DMS153 treated with DMSO at 0.1 percent for 48 hours (cell line): ENCODE measurements around the gene RFT1.

Experiments
- DNase-seq: peaks from one replicate; lab custom pipeline; 2025; ENCODE audit not compliant: unreplicated experiment; lab: John Stamatoyannopoulos, UW

The RFT1 gene

GRCh38 chr3:53150247-53151085, 20.2 kb upstream of the RFT1 start:
- no peak for DNase-seq

GRCh38 chr3:53149699-53150098, 19.5 kb upstream of the RFT1 start:
- no peak for DNase-seq

GRCh38 chr3:53149006-53149690, 18.9 kb upstream of the RFT1 start:
- no peak for DNase-seq

- DNase-seq, result no peak
Measured at GRCh38 chr3:53147903-53148400, 17.7 kb upstream of the RFT1 start.

- no peak for DNase-seq
Measured at GRCh38 chr3:53147151-53147902, 17.1 kb upstream of the RFT1 start.

- DNase-seq, result no peak
Measured at GRCh38 chr3:53146319-53146891, 16.2 kb upstream of the RFT1 start.

GRCh38 chr3:53145713-53146080, 15.5 kb upstream of the RFT1 start:
- DNase-seq, result no peak

GRCh38 chr3:53144862-53145712, 14.9 kb upstream of the RFT1 start:
- DNase-seq, result peak; percentile 7

- no peak for DNase-seq
Measured at GRCh38 chr3:53144446-53144845, 14.2 kb upstream of the RFT1 start.

GRCh38 chr3:53142986-53143385, 12.8 kb upstream of the RFT1 start:
- no peak for DNase-seq

- DNase-seq, result no peak
Measured at GRCh38 chr3:53140847-53141845, 10.9 kb upstream of the RFT1 start.

- no peak for DNase-seq
Measured at GRCh38 chr3:53139906-53140846, 9.9 kb upstream of the RFT1 start.

GRCh38 chr3:53137835-53138446, 7.7 kb upstream of the RFT1 start:
- no peak for DNase-seq

- no peak for DNase-seq
Measured at GRCh38 chr3:53137221-53137620, 7.0 kb upstream of the RFT1 start.

GRCh38 chr3:53134631-53135232, 4.5 kb upstream of the RFT1 start:
- peak; percentile 27 for DNase-seq

GRCh38 chr3:53132347-53132746, 2.1 kb upstream of the RFT1 start:
- no peak for DNase-seq

- no peak for DNase-seq
Measured at GRCh38 chr3:53131096-53131495, 861 bp upstream of the RFT1 start.
